OCI-LY1 (cell line): ENCODE data around the gene MMP24OS.

Experiments used
- EZH2 ChIP-seq: fragments of 200-600 bp; sonication (generic), shearing (Covaris generic); IDR thresholded peaks from 2 replicates; pipeline ENCODE4 v1.8.0; 2017; ENCODE audit warnings: borderline replicate concordance, mixed run types, mild to moderate bottlenecking, antibody characterized with exemption, low read length, moderate library complexity, mixed read lengths
- TF ChIP-seq, protein P1 (sequence below): fragments of 200-600 bp; sonication (generic), shearing (Covaris generic); IDR thresholded peaks from 2 replicates; pipeline ENCODE4 v1.5.1; 2017; ENCODE audit warnings: mild to moderate bottlenecking, antibody characterized with exemption, low read length, moderate library complexity, mixed read lengths

- no peak for TF ChIP-seq EZH2
- TF ChIP-seq, protein P1, sequence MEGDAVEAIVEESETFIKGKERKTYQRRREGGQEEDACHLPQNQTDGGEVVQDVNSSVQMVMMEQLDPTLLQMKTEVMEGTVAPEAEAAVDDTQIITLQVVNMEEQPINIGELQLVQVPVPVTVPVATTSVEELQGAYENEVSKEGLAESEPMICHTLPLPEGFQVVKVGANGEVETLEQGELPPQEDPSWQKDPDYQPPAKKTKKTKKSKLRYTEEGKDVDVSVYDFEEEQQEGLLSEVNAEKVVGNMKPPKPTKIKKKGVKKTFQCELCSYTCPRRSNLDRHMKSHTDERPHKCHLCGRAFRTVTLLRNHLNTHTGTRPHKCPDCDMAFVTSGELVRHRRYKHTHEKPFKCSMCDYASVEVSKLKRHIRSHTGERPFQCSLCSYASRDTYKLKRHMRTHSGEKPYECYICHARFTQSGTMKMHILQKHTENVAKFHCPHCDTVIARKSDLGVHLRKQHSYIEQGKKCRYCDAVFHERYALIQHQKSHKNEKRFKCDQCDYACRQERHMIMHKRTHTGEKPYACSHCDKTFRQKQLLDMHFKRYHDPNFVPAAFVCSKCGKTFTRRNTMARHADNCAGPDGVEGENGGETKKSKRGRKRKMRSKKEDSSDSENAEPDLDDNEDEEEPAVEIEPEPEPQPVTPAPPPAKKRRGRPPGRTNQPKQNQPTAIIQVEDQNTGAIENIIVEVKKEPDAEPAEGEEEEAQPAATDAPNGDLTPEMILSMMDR = no peak
These were observed 16.4 kb upstream of the MMP24OS start for GRCh38 chr20:35294293-35294685.
